IPS DF 19.7 (cell line): ENCODE results near the gene SETD7.

ENCODE experiments used
- DNase-seq: peaks from one replicate; pipeline ENCODE4 v3.0.0-alpha.2; 2013; ENCODE audit warnings: low read depth, low spot score

The SETD7 gene

GRCh38 chr4:139574641-139575040 is 18.6 kb upstream of the SETD7 start:
- DNase-seq: no peak

GRCh38 chr4:139568206-139568955 is 12.4 kb upstream of the SETD7 start:
- DNase-seq: no peak

- DNase-seq: no peak
Observed at GRCh38 chr4:139567159-139567870, 11.3 kb upstream of the SETD7 start.

- no peak for DNase-seq
Observed at GRCh38 chr4:139564502-139564901, 8.5 kb upstream of the SETD7 start.

- DNase-seq: no peak
Observed at GRCh38 chr4:139563515-139563914, 7.5 kb upstream of the SETD7 start.

- DNase-seq: no peak
Observed at GRCh38 chr4:139562839-139563238, 6.8 kb upstream of the SETD7 start.

GRCh38 chr4:139562067-139562684 is 6.2 kb upstream of the SETD7 start:
- DNase-seq: no peak

GRCh38 chr4:139560406-139561104 is 4.5 kb upstream of the SETD7 start:
- DNase-seq: no peak

- no peak for DNase-seq
Observed at GRCh38 chr4:139559687-139560086, 3.7 kb upstream of the SETD7 start.

GRCh38 chr4:139559089-139559479 is 3.1 kb upstream of the SETD7 start:
- DNase-seq: no peak

- DNase-seq: no peak
Observed at GRCh38 chr4:139558235-139559088, 2.4 kb upstream of the SETD7 start.

- DNase-seq: no peak
Observed at GRCh38 chr4:139557556-139558110, 1.6 kb upstream of the SETD7 start.

- no peak for DNase-seq
Observed at GRCh38 chr4:139556724-139557555, 921 bp upstream of the SETD7 start.

- DNase-seq: no peak
Observed at GRCh38 chr4:139555705-139556070, 331 bp downstream of the SETD7 start.

GRCh38 chr4:139554893-139555704 is 920 bp downstream of the SETD7 start:
- no peak for DNase-seq

- DNase-seq: no peak
Observed at GRCh38 chr4:139554642-139554892, 1.5 kb downstream of the SETD7 start.

- DNase-seq: no peak
Observed at GRCh38 chr4:139553751-139554641, 2.0 kb downstream of the SETD7 start.

- DNase-seq: no peak
Observed at GRCh38 chr4:139552517-139553307, 3.3 kb downstream of the SETD7 start.
